HEK293T (cell line): Measurements from ENCODE around the gene COQ7.
A peak's percentile ranks its signal among the peaks of the same experiment; 100 is the strongest.

Source experiments
- CTCF ChIA-PET: fragments of 350-600 bp; formaldehyde crosslinking; extraction: SDS; loops from one replicate; lab custom pipeline; 2021; ENCODE audit warnings: antibody characterized with exemption, inconsistent platforms; lab: Yijun Ruan, JAX
- POLR2A ChIA-PET: fragments of 350-600 bp; formaldehyde crosslinking; extraction: SDS; loops from one replicate; lab custom pipeline; 2020; ENCODE audit warnings: antibody characterized with exemption, inconsistent platforms; lab: Yijun Ruan, JAX
- DNase-seq: peaks from one replicate; pipeline ENCODE4 v3.0.0; 2012; ENCODE audit warnings: mixed read lengths; ENCODE audit errors: extremely low spot score
- ARNT ChIP-seq: fragments of 450-650 bp; IDR thresholded peaks from 2 replicates; pipeline ENCODE4 v1.6.1; 2017; ENCODE audit warnings: mild to moderate bottlenecking
- BHLHE40 ChIP-seq: fragments of 450-650 bp; IDR thresholded peaks from 2 replicates; pipeline ENCODE4 v1.6.1; 2016; ENCODE audit warnings: mild to moderate bottlenecking, moderate library complexity, borderline replicate concordance
- CTBP1 ChIP-seq: fragments of 450-650 bp; IDR thresholded peaks from 2 replicates; pipeline ENCODE4 v1.6.1; 2016; ENCODE audit warnings: borderline replicate concordance
- ELF4 ChIP-seq: fragments of 450-650 bp; IDR thresholded peaks from 2 replicates; pipeline ENCODE4 v1.6.1; 2017; ENCODE audit warnings: antibody characterized with exemption
- FOXA1 ChIP-seq: fragments of 450-650 bp; IDR thresholded peaks from 2 replicates; pipeline ENCODE4 v1.6.1; 2016; ENCODE audit warnings: mild to moderate bottlenecking
- FOXK2 ChIP-seq: fragments of 450-650 bp; IDR thresholded peaks from 2 replicates; pipeline ENCODE4 v1.6.1; 2016; ENCODE audit warnings: mild to moderate bottlenecking
- FOXM1 ChIP-seq: fragments of 450-650 bp; IDR thresholded peaks from 2 replicates; pipeline ENCODE4 v1.6.1; 2017; ENCODE audit warnings: mild to moderate bottlenecking, borderline replicate concordance
- HDGF ChIP-seq: fragments of 450-650 bp; IDR thresholded peaks from 2 replicates; pipeline ENCODE4 v1.6.1; 2017; ENCODE audit warnings: antibody characterized with exemption, borderline replicate concordance
- L3MBTL2 ChIP-seq: fragments of 450-650 bp; conservative IDR thresholded peaks from 2 replicates; pipeline ENCODE4 v1.6.1; 2016; ENCODE audit warnings: mild to moderate bottlenecking
- LEF1 ChIP-seq: fragments of 450-650 bp; IDR thresholded peaks from 2 replicates; pipeline ENCODE4 v1.6.1; 2017; ENCODE audit warnings: mild to moderate bottlenecking, borderline replicate concordance
- NFRKB ChIP-seq: fragments of 450-650 bp; IDR thresholded peaks from 2 replicates; pipeline ENCODE4 v1.6.1; 2016; ENCODE audit warnings: mild to moderate bottlenecking, moderate library complexity
- SP1 ChIP-seq: fragments of 450-650 bp; IDR thresholded peaks from 2 replicates; pipeline ENCODE4 v1.6.1; 2017
- SUZ12 ChIP-seq: fragments of 450-650 bp; IDR thresholded peaks from 2 replicates; pipeline ENCODE4 v1.6.1; 2016; ENCODE audit warnings: mild to moderate bottlenecking
- TARDBP ChIP-seq: fragments of 450-650 bp; IDR thresholded peaks from 2 replicates; pipeline ENCODE4 v1.6.1; 2016
- ZNF384 ChIP-seq: fragments of 450-650 bp; IDR thresholded peaks from 2 replicates; pipeline ENCODE4 v1.6.1; 2016
- TF ChIP-seq, protein P1 (sequence below): fragments of 450-650 bp; IDR thresholded peaks from 2 replicates; pipeline ENCODE4 v1.6.1; 2016

COQ7 gene

DNA sequence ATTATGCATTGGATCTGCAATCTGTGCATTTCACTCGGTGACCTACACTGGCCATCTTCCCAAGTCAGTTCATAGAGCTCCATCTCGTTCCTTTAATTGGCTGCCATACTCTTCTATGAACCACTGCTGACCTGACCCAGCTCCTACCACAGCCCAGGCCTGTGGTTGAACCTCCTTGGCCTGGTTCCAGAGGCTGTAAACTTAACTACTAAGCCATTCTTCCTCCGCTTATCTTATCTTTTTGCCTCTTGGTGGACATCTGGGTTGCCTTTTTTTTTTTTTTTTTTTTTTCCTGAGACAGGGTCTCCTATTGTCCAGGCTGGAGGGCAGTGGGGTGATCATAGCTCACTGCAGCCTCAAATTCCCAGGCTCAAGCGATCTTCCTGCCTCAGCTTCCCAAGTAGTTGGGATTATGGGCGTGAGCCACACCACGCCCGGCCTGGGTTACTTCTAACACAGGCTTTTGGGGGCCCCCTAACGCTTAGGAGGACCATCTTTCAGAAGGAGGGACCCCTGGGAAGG, 18.3 kb downstream of the COQ7 start:
- ChIA-PET CTCF (interaction anchor here (0.6 to 2.3 kb wide), 14 partner anchors 9 to 813 kb away, joined by 3 to 24 read pairs (median 4); partner anchors contain the start of genes COQ7 and TMC7), POLR2A (interaction anchor here (0.6 to 1.5 kb wide), 5 partner anchors 9 to 94 kb away, joined by 3 to 5 read pairs (median 4); partner anchors contain the start of gene COQ7)
- DNase-seq, result no peak
- TF ChIP-seq ELF4 (no peak), ARNT (no peak), SUZ12 (no peak)

DNA sequence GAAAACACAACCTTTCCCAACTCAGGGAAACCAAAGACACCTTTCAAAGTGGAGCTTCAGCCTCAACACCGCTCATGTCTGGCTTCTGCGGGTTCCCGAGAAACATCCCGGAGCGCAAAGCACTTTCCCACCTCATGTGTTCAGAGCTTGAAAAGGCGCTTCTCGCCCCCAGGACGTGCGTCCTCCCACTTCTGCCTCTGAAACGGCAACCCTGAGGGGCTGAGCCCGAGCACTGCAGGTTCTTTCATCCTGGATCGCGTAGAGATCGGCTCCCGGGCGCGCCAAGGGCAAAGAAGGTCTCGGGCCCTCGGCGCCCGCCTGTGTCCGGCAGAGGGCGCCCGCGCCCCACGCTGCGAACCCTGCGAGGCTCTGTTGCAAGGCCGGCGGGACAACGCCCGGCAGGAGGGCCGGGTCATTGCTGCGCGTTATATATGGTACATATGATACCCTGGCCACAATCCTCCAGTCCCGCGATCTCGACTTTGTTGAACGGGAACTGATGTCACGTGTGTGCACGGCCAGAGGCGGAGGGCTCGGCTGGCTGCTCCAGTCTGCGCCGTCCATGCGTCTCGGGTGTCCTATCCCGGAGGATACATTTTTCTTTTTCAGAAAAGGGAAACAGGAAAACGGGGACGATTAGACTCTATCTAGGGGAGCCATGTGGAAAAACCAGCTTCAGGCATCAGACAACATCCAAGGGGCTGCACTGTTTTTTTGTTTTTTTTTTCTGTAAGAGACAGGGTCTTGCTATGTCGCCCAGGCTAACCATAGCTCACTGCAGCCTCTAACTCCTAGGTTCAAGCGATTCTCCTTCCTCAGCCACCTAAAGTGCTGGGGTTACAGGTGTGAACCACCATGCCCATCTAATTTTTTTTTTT, 19.1 kb downstream of the COQ7 start:
- TF ChIP-seq LEF1 (no peak), FOXM1 (no peak), CTBP1 (no peak), L3MBTL2 (peak; percentile 87), ZNF384 (peak; percentile 80), SP1 (no peak), ELF4 (peak; percentile 64), FOXA1 (no peak), FOXK2 (no peak), ARNT (no peak), HDGF (no peak), TARDBP (no peak), SUZ12 (no peak), BHLHE40 (no peak), NFRKB (no peak)
- TF ChIP-seq, protein P1, sequence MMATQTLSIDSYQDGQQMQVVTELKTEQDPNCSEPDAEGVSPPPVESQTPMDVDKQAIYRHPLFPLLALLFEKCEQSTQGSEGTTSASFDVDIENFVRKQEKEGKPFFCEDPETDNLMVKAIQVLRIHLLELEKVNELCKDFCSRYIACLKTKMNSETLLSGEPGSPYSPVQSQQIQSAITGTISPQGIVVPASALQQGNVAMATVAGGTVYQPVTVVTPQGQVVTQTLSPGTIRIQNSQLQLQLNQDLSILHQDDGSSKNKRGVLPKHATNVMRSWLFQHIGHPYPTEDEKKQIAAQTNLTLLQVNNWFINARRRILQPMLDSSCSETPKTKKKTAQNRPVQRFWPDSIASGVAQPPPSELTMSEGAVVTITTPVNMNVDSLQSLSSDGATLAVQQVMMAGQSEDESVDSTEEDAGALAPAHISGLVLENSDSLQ, result 0 out of 2 replicates have a peak, but pooled peaks have one; percentile 11
- DNase-seq, result peak; percentile 92
- CTCF ChIA-PET, result interaction anchor here (0.6 to 2.3 kb wide), 14 partner anchors 8 to 307 kb away, joined by 3 to 24 read pairs (median 4); partner anchors contain the start of genes COQ7 and TMC7
- POLR2A ChIA-PET, result interaction anchor here (0.6 to 1.5 kb wide), 6 partner anchors 8 to 93 kb away, joined by 3 to 5 read pairs (median 4); partner anchors contain the start of gene COQ7

DNA sequence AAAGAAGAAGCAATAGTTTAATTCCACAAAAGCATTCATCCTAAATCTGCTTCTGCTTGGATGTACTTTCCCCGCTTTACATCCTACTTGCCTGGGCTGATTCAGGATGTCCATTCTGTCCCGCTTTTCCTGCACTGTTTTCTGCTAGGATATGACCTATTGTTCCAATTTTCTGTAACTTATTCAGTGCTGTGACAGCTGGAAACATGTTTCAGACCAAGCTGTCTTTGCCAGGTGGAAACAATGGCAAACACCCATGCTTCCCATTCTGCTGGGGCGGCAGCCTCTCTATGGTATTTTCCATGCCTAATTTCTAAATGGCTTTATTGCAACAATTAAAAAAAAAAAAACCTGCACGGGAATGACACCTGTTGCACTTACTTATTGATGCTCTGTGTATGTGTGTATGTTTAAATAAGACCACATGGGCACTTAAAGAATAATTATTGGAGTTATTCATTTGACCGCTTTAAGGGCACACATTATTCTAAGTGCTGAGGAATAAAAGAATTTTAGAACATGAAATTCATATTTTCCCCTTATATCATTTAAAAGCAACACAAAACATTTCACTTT, 21.0 kb downstream of the COQ7 start:
- CTCF ChIA-PET, result no interaction called here
- POLR2A ChIA-PET, result no interaction called here

DNA sequence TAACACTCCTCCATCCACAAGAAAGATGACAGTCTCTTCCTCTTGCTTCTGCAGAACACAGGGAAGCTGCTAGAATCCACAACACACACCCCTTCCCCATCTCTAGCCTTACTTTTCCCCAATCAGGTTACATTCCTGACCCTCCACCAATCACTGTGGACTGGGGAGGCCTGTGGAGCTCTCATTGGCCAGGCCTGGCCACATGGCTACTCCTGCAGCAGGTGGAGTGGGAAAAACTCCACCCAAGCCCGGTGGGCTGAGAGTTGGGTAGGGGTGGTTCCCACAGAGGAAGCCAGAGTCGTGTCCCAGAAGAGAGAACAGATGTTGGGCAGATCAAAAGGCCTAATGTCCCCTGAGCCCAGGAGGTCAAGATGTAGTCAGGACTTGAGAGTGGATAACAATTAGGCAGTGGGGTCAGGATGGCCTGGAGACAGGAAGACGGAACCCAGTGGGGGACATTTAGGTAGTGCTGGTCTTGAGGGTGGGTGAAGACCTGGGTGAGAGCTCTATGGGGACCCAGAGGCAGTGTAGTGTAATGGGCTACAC, 22.1 kb downstream of the COQ7 start:
- TF ChIP-seq ELF4, result no peak
- no peak for TF ChIP-seq FOXM1
- TF ChIP-seq, protein P1, result no peak
- no peak for TF ChIP-seq CTBP1
- TF ChIP-seq FOXA1, result no peak
- TF ChIP-seq ZNF384, result no peak
- TF ChIP-seq BHLHE40, result no peak
- no peak for TF ChIP-seq SUZ12
- no peak for DNase-seq
- ChIA-PET CTCF (no interaction called here), POLR2A (interaction anchor here (1.5 kb wide), 1 partner anchor 13 kb away, joined by 6 read pairs; no protein-coding TSS in a partner anchor)

More for the DNA sequence above, 21.0 kb downstream of the COQ7 start:
- TF ChIP-seq, protein P1, result no peak
- TF ChIP-seq CTBP1, result no peak
- no peak for TF ChIP-seq ARNT
- TF ChIP-seq ZNF384, result no peak
- TF ChIP-seq NFRKB, result no peak
- TF ChIP-seq LEF1, result no peak
- TF ChIP-seq L3MBTL2, result no peak
- TF ChIP-seq SP1, result no peak
- no peak for TF ChIP-seq FOXK2
- TF ChIP-seq TARDBP, result no peak
- no peak for TF ChIP-seq FOXA1
- no peak for TF ChIP-seq HDGF
- TF ChIP-seq ELF4, result no peak
- DNase-seq, result no peak

DNA sequence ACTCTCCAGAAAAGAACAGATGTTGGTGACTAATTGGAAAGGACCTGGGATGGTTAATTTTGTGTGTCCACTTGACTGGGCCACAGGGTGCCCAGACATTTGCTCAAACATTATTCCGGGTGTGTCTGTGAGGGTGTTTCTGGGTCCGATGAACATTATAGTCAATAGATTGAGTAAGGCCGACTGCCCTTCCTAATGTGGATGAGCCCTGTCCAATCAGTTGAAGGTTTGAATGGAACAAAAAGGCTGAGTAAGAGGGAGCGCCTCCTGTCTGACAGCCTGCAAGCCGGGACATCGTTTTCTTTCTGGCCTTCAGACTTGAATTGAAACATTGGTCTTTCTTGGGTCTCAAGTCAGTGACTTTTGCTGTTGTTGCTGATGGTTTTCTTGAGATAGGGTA, 23.5 kb downstream of the COQ7 start:
- POLR2A ChIA-PET, result no interaction called here
- CTCF ChIA-PET, result no interaction called here
- TF ChIP-seq FOXA1 (no peak), SP1 (no peak), ELF4 (no peak), FOXM1 (no peak), NFRKB (no peak), L3MBTL2 (no peak), FOXK2 (no peak), TARDBP (no peak)
- no peak for DNase-seq
